OCI-LY7 (cell line): ENCODE results near the gene PIP4K2A. TPM values are rescaled to one million over a fixed set of nuclear protein-coding genes. Genes with fewer than 3 reads are reported as not detected.

Experiments
- BruUV-seq: library from RNA; stranded (reverse); fragments of 400-500 nt; replicated peaks from 2 replicates; lab custom pipeline; 2021; lab: Mats Ljungman, UMichigan
- CTCF ChIA-PET: fragments of 300-600 bp; sonication (Branson Sonifier 250); formaldehyde crosslinking; loops from one replicate; lab custom pipeline; 2022; ENCODE audit warnings: antibody characterized with exemption; ENCODE audit not compliant: unreplicated experiment; lab: Charles Lee
- POLR2A ChIA-PET: fragments of 300-600 bp; sonication (Branson Sonifier 250); formaldehyde crosslinking; loops from one replicate; lab custom pipeline; 2022; ENCODE audit warnings: antibody characterized with exemption; lab: Charles Lee
- DNase-seq: peaks from one replicate; pipeline ENCODE4 v3.0.0-alpha.2; 2015; ENCODE audit warnings: low spot score
- H2AFZ ChIP-seq: fragments of 200-600 bp; sonication (generic), shearing (Covaris generic); 2 replicates; pipeline ENCODE4 v1.6.1; 2014; ENCODE audit warnings: mild to moderate bottlenecking, antibody characterized with exemption, low read length, moderate library complexity
- H3K27ac ChIP-seq: fragments of 200-600 bp; sonication (generic); 2 replicates; pipeline ENCODE4 v1.5.1; 2014; ENCODE audit warnings: mixed run types, low read depth, mild to moderate bottlenecking, moderate library complexity, low read length, inconsistent platforms; ENCODE audit not compliant: poor library complexity, severe bottlenecking
- H3K36me3 ChIP-seq: fragments of 200-600 bp; sonication (generic); 2 replicates; pipeline ENCODE4 v1.6.1; 2014; ENCODE audit warnings: mild to moderate bottlenecking, antibody characterized with exemption, low read length, moderate library complexity, mixed read lengths; ENCODE audit not compliant: insufficient read depth
- H3K4me1 ChIP-seq: fragments of 200-600 bp; sonication (generic); 2 replicates; pipeline ENCODE4 v1.5.1; 2014; ENCODE audit warnings: mild to moderate bottlenecking, low read length; ENCODE audit not compliant: insufficient read depth, poor library complexity, severe bottlenecking
- H3K4me2 ChIP-seq: fragments of 200-600 bp; sonication (generic); 2 replicates; pipeline ENCODE4 v1.6.1; 2014; ENCODE audit warnings: mild to moderate bottlenecking, low read length
- H3K4me3 ChIP-seq: fragments of 200-600 bp; sonication (generic); 2 replicates; pipeline ENCODE4 v1.5.1; 2014; ENCODE audit warnings: mild to moderate bottlenecking, low read depth, low read length; ENCODE audit not compliant: poor library complexity, severe bottlenecking
- H3K79me2 ChIP-seq: fragments of 200-600 bp; sonication (generic); 2 replicates; pipeline ENCODE4 v1.6.1; 2016; ENCODE audit warnings: low read depth, mild to moderate bottlenecking, low read length, moderate library complexity, mixed read lengths; ENCODE audit not compliant: insufficient read depth
- H3K9me2 ChIP-seq: fragments of 200-600 bp; sonication (generic); 2 replicates; pipeline ENCODE4 v1.6.1; 2016; ENCODE audit warnings: mild to moderate bottlenecking, low read length, mixed read lengths; ENCODE audit not compliant: insufficient read depth
- H3K9me3 ChIP-seq: fragments of 200-600 bp; sonication (generic); 2 replicates; pipeline ENCODE4 v1.6.1; 2014; ENCODE audit warnings: mild to moderate bottlenecking, mixed run types, low read length, mixed read lengths
- H4K20me1 ChIP-seq: fragments of 200-600 bp; sonication (generic); 2 replicates; pipeline ENCODE4 v1.6.1; 2014; ENCODE audit warnings: mild to moderate bottlenecking, antibody characterized with exemption, low read length, moderate library complexity, mixed read lengths; ENCODE audit not compliant: insufficient read depth
- EZH2phosphoT487 ChIP-seq: fragments of 200-600 bp; sonication (generic); IDR thresholded peaks from 2 replicates; pipeline ENCODE4 v1.6.1; 2018; ENCODE audit warnings: low read depth, borderline replicate concordance, mild to moderate bottlenecking, mixed run types, antibody characterized with exemption, low read length, moderate library complexity, mixed read lengths
- intact Hi-C: fragments of 100-400 bp; cut with micrococcal nuclease; formaldehyde crosslinking; loops from one replicate; pipeline ENCODE4 v1.10.0; 2022; ENCODE audit not compliant: unreplicated experiment
- total RNA-seq, 2 experiments: library from RNA; depleted of rRNA in 1 of 2; stranded (reverse); fragments of >200 nt in 1 of 2; shearing (Covaris generic) in 1 of 2; gene quantifications; 2 replicates each; pipeline ENCODE4 v1.2.3, GENCODE V29; 2014 to 2022
- TF ChIP-seq, protein P1 (sequence below): fragments of 200-600 bp; sonication (generic); conservative IDR thresholded peaks from 2 replicates; pipeline ENCODE4 v1.5.1; 2014; ENCODE audit warnings: mild to moderate bottlenecking, antibody characterized with exemption, low read length, moderate library complexity, mixed read lengths

PIP4K2A gene
- total RNA-seq, 2 experiments from 2014 or later, result 32.5 to 42.6 TPM

DNA sequence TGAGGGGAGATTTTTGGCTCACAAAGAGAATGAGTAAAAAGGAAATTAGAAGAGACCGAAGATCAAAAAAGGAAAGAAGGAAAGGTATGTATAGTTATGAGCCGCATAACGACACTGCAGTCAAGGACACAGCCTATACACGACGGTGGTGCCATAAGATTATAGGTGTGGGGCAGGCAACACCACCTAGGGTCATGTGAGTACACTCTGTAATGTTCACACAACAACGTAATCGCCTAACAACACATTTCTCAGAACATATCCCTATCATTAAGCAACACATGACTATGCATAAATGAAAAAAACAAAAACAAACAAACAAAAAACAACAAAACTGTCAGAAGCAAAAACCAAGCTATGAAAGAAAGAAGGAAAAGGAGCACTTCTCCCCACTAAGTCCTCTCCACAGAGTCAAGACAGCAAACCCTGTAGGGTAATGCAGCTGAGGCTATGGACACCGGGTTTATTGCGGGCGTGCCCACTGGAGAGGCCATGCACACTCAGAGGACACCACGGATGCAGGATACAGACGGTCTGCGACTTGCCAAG is 45.1 kb downstream of the PIP4K2A start:
- ChIA-PET POLR2A (no interaction called here), CTCF (interaction anchor here (0.7 kb wide), 1 partner anchor 38 kb away, joined by 3 read pairs; no protein-coding TSS in a partner anchor)
- BruUV-seq, result no TSS peak
- Histone ChIP-seq H3K9me2 (no peaks in the 10 kb centered on the region), H4K20me1 (peaks cover 36% of the 10 kb centered on the region), H3K9me3 (no peaks in the 10 kb centered on the region), H3K79me2 (peaks cover 21% of the 10 kb centered on the region; the same call in 1 of the 2 replicates), H3K4me3 (no peak overlapping the region), H3K4me1 (no peaks in the 10 kb centered on the region), H3K4me2 (no peak overlapping the region), H3K36me3 (no peaks in the 10 kb centered on the region), H2AFZ (no peak overlapping the region), H3K27ac (no peak overlapping the region)
- no peak for TF ChIP-seq EZH2phosphoT487
- TF ChIP-seq, protein P1, sequence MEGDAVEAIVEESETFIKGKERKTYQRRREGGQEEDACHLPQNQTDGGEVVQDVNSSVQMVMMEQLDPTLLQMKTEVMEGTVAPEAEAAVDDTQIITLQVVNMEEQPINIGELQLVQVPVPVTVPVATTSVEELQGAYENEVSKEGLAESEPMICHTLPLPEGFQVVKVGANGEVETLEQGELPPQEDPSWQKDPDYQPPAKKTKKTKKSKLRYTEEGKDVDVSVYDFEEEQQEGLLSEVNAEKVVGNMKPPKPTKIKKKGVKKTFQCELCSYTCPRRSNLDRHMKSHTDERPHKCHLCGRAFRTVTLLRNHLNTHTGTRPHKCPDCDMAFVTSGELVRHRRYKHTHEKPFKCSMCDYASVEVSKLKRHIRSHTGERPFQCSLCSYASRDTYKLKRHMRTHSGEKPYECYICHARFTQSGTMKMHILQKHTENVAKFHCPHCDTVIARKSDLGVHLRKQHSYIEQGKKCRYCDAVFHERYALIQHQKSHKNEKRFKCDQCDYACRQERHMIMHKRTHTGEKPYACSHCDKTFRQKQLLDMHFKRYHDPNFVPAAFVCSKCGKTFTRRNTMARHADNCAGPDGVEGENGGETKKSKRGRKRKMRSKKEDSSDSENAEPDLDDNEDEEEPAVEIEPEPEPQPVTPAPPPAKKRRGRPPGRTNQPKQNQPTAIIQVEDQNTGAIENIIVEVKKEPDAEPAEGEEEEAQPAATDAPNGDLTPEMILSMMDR, result no peak
- no peak for DNase-seq
- intact Hi-C loops, result no loop called here

DNA sequence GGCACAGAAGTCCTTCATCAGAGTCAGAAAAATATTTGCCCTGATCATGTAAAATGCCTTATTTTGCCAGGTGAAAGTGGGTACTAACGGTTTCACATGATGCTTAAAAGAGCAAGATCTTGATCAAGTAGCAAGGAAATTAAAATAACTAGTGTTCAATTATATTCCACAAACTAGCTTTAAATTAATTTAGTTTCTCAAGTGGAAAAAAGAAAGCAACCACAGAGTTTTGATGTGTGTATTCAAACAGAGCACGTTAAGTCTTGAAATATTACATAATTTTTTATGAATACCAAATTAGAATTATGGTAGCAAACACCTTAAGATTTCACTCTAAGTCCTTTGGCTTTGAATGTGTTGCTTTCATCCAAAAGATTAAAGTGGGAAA is 47.3 kb downstream of the PIP4K2A start:
- intact Hi-C loops, result no loop called here

More for the DNA sequence above, 47.3 kb downstream of the PIP4K2A start:
- ChIA-PET CTCF (no interaction called here), POLR2A (interaction anchor here (0.5 to 0.6 kb wide), 2 partner anchors 17 to 18 kb away, joined by 3 read pairs; no protein-coding TSS in a partner anchor)
- no peaks in the 10 kb centered on the region for H3K36me3 ChIP-seq
- H3K4me2 ChIP-seq, result no peak overlapping the region
- no peak overlapping the region for H3K4me3 ChIP-seq
- H2AFZ ChIP-seq, result no peak overlapping the region
- no peaks in the 10 kb centered on the region for H3K4me1 ChIP-seq
- no peaks in the 10 kb centered on the region for H3K9me3 ChIP-seq
- no TSS peak for BruUV-seq
- TF ChIP-seq EZH2phosphoT487, result no peak
- TF ChIP-seq, protein P1, result no peak
- H3K79me2 ChIP-seq, result peaks cover 21% of the 10 kb centered on the region; the same call in 1 of the 2 replicates
- DNase-seq, result no peak
- no peaks in the 10 kb centered on the region for H3K9me2 ChIP-seq
- no peak overlapping the region for H3K27ac ChIP-seq
- H4K20me1 ChIP-seq, result peaks cover 32% of the 10 kb centered on the region
